OCI-LY1 (cell line): ENCODE data around the gene GDPD4.

Source experiments
- H2AFZ ChIP-seq: fragments of 200-600 bp; sonication (generic), shearing (Covaris generic); 2 replicates; pipeline ENCODE4 v1.6.0; 2014; ENCODE audit warnings: antibody characterized with exemption, mild to moderate bottlenecking, low read length
- H3F3A ChIP-seq: fragments of 200-600 bp; sonication (generic), shearing (Covaris generic); 2 replicates; pipeline ENCODE4 v1.6.0; 2014; ENCODE audit warnings: mild to moderate bottlenecking, antibody characterized with exemption, low read length, moderate library complexity; ENCODE audit not compliant: insufficient read depth
- H3K27ac ChIP-seq: fragments of 200-600 bp; sonication (generic); 2 replicates; pipeline ENCODE4 v1.5.1; 2014; ENCODE audit warnings: low read length, mixed run types, mild to moderate bottlenecking, low read depth; ENCODE audit not compliant: poor library complexity, severe bottlenecking
- H3K27me3 ChIP-seq: fragments of 200-600 bp; sonication (generic); 2 replicates; pipeline ENCODE4 v1.6.0; 2014; ENCODE audit warnings: antibody characterized with exemption, mild to moderate bottlenecking, low read length, moderate library complexity; ENCODE audit not compliant: insufficient read depth
- H3K36me3 ChIP-seq: fragments of 200-600 bp; sonication (generic); 2 replicates; pipeline ENCODE4 v1.6.1; 2014; ENCODE audit warnings: mild to moderate bottlenecking, antibody characterized with exemption, low read length, moderate library complexity, mixed read lengths; ENCODE audit not compliant: insufficient read depth
- H3K4me1 ChIP-seq: fragments of 200-600 bp; sonication (generic); 2 replicates; pipeline ENCODE4 v1.5.1; 2014; ENCODE audit warnings: mild to moderate bottlenecking, low read length, moderate library complexity; ENCODE audit not compliant: insufficient read depth, severe bottlenecking
- H3K4me2 ChIP-seq: fragments of 200-600 bp; sonication (generic), shearing (Covaris generic); 2 replicates; pipeline ENCODE4 v1.6.1; 2014; ENCODE audit warnings: low read length
- H3K4me3 ChIP-seq: fragments of 200-600 bp; sonication (generic); 2 replicates; pipeline ENCODE4 v1.5.1; 2014; ENCODE audit warnings: low read length, low read depth, mild to moderate bottlenecking, mixed read lengths; ENCODE audit not compliant: poor library complexity, severe bottlenecking
- H3K79me2 ChIP-seq: fragments of 200-600 bp; shearing (Covaris generic); 2 replicates; pipeline ENCODE4 v1.6.1; 2016; ENCODE audit warnings: mixed run types, low read length, mixed read lengths; ENCODE audit not compliant: insufficient read depth
- H3K9ac ChIP-seq: fragments of 200-600 bp; sonication (generic), shearing (Covaris generic); 2 replicates; pipeline ENCODE4 v1.6.1; 2014; ENCODE audit warnings: mild to moderate bottlenecking, low read length, mixed read lengths
- H3K9me2 ChIP-seq: fragments of 200-600 bp; sonication (generic), shearing (Covaris generic); 2 replicates; pipeline ENCODE4 v1.6.1; 2014; ENCODE audit warnings: low read depth, mild to moderate bottlenecking, low read length, mixed read lengths
- H3K9me3 ChIP-seq: fragments of 200-600 bp; shearing (Covaris generic); 2 replicates; pipeline ENCODE4 v1.6.1; 2014; ENCODE audit warnings: low read length, mixed read lengths
- H4K20me1 ChIP-seq: fragments of 200-600 bp; sonication (generic), shearing (Covaris generic); 2 replicates; pipeline ENCODE4 v1.6.0; 2016; ENCODE audit warnings: mild to moderate bottlenecking, low read length; ENCODE audit not compliant: insufficient read depth
- EZH2 ChIP-seq: fragments of 200-600 bp; sonication (generic), shearing (Covaris generic); IDR thresholded peaks from 2 replicates; pipeline ENCODE4 v1.8.0; 2017; ENCODE audit warnings: borderline replicate concordance, mixed run types, mild to moderate bottlenecking, antibody characterized with exemption, low read length, moderate library complexity, mixed read lengths
- TF ChIP-seq, protein P1 (sequence below): fragments of 200-600 bp; sonication (generic), shearing (Covaris generic); IDR thresholded peaks from 2 replicates; pipeline ENCODE4 v1.5.1; 2017; ENCODE audit warnings: mild to moderate bottlenecking, antibody characterized with exemption, low read length, moderate library complexity, mixed read lengths

The GDPD4 gene

DNA sequence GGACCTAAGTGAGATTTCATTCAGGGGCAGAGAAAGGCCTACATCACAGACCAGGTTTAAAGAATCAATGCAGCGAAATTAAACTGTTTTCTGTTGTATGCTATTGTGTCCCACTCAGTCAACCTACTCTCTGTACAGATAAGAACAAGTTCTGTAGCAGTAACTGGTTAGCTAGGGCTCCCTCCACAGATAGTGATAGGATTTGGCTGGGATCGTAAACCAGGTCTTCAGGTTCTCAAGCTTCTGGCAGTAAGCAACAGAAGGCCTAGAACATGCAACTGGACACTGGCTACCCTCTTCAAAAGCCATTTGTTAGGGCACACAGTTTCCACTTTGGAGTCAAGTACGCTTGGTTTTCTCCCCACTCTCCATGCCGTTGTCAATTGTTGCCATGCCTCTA is 69.2 kb downstream of the GDPD4 start:
- TF ChIP-seq EZH2, result no peak
- TF ChIP-seq, protein P1, sequence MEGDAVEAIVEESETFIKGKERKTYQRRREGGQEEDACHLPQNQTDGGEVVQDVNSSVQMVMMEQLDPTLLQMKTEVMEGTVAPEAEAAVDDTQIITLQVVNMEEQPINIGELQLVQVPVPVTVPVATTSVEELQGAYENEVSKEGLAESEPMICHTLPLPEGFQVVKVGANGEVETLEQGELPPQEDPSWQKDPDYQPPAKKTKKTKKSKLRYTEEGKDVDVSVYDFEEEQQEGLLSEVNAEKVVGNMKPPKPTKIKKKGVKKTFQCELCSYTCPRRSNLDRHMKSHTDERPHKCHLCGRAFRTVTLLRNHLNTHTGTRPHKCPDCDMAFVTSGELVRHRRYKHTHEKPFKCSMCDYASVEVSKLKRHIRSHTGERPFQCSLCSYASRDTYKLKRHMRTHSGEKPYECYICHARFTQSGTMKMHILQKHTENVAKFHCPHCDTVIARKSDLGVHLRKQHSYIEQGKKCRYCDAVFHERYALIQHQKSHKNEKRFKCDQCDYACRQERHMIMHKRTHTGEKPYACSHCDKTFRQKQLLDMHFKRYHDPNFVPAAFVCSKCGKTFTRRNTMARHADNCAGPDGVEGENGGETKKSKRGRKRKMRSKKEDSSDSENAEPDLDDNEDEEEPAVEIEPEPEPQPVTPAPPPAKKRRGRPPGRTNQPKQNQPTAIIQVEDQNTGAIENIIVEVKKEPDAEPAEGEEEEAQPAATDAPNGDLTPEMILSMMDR, result no peak
- H4K20me1 ChIP-seq, result no peaks in the 10 kb centered on the region
- H3K79me2 ChIP-seq, result no peaks in the 10 kb centered on the region
- H3K4me1 ChIP-seq, result no peaks in the 10 kb centered on the region
- no peaks in the 10 kb centered on the region for H3F3A ChIP-seq
- H3K9me2 ChIP-seq, result no peaks in the 10 kb centered on the region
- H2AFZ ChIP-seq, result no peak overlapping the region
- no peaks in the 10 kb centered on the region for H3K27me3 ChIP-seq
- H3K4me3 ChIP-seq, result no peak overlapping the region
- no peak overlapping the region for H3K27ac ChIP-seq
- H3K9ac ChIP-seq, result no peak overlapping the region
- H3K4me2 ChIP-seq, result no peak overlapping the region
- H3K36me3 ChIP-seq, result no peaks in the 10 kb centered on the region
- no peaks in the 10 kb centered on the region for H3K9me3 ChIP-seq

DNA sequence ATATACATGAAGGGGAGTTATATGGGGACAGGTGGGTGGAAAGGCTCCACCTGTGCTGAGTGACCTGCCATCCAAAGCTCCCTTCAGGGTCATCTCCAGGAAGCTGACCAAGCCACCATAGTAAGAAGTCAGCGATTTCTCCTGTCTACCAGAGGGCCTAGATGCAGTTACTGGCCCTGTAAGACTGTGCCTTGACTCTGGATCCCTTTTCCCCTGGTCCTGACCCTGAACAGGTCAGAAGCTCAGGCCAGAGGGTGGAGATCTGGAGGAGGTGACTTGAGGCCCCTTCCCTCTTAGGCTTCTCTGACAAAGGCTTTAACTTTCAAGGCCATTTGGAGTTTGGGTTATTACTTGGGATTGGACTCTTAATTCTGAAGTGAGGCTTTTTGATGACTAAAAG is 69.7 kb downstream of the GDPD4 start:
- Histone ChIP-seq H4K20me1 (no peaks in the 10 kb centered on the region), H3K9me2 (no peaks in the 10 kb centered on the region), H3K4me2 (no peak overlapping the region), H3K27me3 (no peaks in the 10 kb centered on the region), H3K9me3 (no peaks in the 10 kb centered on the region), H3K9ac (no peak overlapping the region), H3K4me1 (no peaks in the 10 kb centered on the region), H3K36me3 (no peaks in the 10 kb centered on the region), H3K4me3 (no peak overlapping the region), H2AFZ (no peak overlapping the region), H3F3A (no peaks in the 10 kb centered on the region), H3K27ac (no peak overlapping the region), H3K79me2 (no peaks in the 10 kb centered on the region)
- TF ChIP-seq, protein P1, result no peak
- TF ChIP-seq EZH2, result no peak

DNA sequence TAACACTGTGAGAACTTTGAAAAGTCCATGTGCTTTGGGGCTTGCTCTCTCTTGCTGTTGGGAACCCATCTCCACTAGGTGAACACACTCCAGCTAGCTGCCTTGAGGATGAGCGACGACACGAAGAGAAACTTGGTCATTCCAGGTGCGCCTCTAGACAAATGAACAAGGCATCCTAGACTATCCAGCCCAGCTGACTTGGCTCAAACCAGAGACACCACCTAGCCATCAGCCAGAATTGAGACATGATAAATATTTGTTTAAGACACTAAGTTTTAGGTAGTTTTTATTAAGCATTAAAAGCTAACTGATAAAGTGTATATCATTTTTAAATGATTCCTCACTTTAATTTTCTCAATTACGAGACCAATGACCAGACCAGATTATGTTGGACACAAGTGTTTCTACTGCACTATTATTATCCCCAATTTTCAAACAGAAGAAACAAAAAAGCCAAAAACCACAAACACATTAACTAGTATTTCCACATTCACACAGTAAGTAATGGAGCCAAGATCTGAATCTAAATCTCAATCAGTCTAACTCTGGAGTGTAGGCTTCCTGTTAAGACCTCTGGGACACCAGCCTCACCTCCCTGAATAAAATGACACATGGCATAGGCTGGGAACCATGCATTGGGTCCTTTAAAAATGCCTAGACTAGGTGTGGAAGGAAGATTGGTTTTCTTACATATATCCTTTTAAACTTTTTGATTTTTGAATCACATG is 70.4 kb downstream of the GDPD4 start:
- Histone ChIP-seq H3K9me3 (no peaks in the 10 kb centered on the region), H3K79me2 (no peaks in the 10 kb centered on the region), H4K20me1 (no peaks in the 10 kb centered on the region), H3K4me3 (no peak overlapping the region), H3K9me2 (no peaks in the 10 kb centered on the region), H3K27me3 (no peaks in the 10 kb centered on the region), H3F3A (no peaks in the 10 kb centered on the region), H3K27ac (no peak overlapping the region), H3K4me1 (no peaks in the 10 kb centered on the region), H3K36me3 (no peaks in the 10 kb centered on the region), H3K4me2 (no peak overlapping the region), H2AFZ (no peak overlapping the region), H3K9ac (no peak overlapping the region)
- TF ChIP-seq, protein P1, result no peak
- no peak for TF ChIP-seq EZH2
